Karpas-422 (cell line): ENCODE measurements around the gene PACRG. TPM values are rescaled to one million over a fixed set of nuclear protein-coding genes. Genes with fewer than 3 reads are reported as not detected.

Source experiments
- DNase-seq: peaks from one replicate; pipeline ENCODE4 v3.0.0-alpha.2; 2015
- H2AFZ ChIP-seq: fragments of 200-600 bp; sonication (generic); 2 replicates; pipeline ENCODE4 v1.6.1; 2014; ENCODE audit warnings: antibody characterized with exemption, low read length, mixed read lengths
- H3K27ac ChIP-seq: fragments of 200-600 bp; sonication (generic); 2 replicates; pipeline ENCODE4 v1.5.1; 2014; ENCODE audit warnings: mild to moderate bottlenecking, low read length, moderate library complexity
- H3K27me3 ChIP-seq: fragments of 200-600 bp; sonication (generic); 2 replicates; pipeline ENCODE4 v1.6.1; 2014; ENCODE audit warnings: low read length, mixed read lengths
- H3K36me3 ChIP-seq: fragments of 200-600 bp; sonication (generic); 2 replicates; pipeline ENCODE4 v1.6.1; 2014; ENCODE audit warnings: low read length, mixed read lengths; ENCODE audit not compliant: insufficient read depth
- H3K4me1 ChIP-seq: fragments of 200-600 bp; sonication (generic); 2 replicates; pipeline ENCODE4 v1.6.1; 2014; ENCODE audit warnings: mild to moderate bottlenecking, low read length, mixed read lengths
- H3K4me2 ChIP-seq: fragments of 200-600 bp; sonication (generic); 2 replicates; pipeline ENCODE4 v1.6.1; 2014; ENCODE audit warnings: low read length, low read depth, mild to moderate bottlenecking; ENCODE audit not compliant: poor library complexity, severe bottlenecking
- H3K4me3 ChIP-seq: fragments of 200-600 bp; sonication (generic); 2 replicates; pipeline ENCODE4 v1.5.1; 2014; ENCODE audit warnings: mild to moderate bottlenecking, antibody characterized with exemption, low read length, mixed read lengths
- H3K79me2 ChIP-seq: fragments of 200-600 bp; sonication (generic); 2 replicates; pipeline ENCODE4 v1.6.1; 2014; ENCODE audit warnings: mild to moderate bottlenecking, low read length, mixed read lengths
- H3K9ac ChIP-seq: fragments of 200-600 bp; sonication (generic); 2 replicates; pipeline ENCODE4 v1.6.0; 2014; ENCODE audit warnings: low read length
- H3K9me2 ChIP-seq: fragments of 200-600 bp; sonication (generic), shearing (Covaris generic); replicated peaks from 2 replicates; pipeline ENCODE4 v1.6.0; 2014; ENCODE audit warnings: mild to moderate bottlenecking, low read length, moderate library complexity; ENCODE audit not compliant: insufficient read depth
- H3K9me3 ChIP-seq: fragments of 300-700, 200-600 bp; sonication (generic); 2 replicates; pipeline ENCODE4 v1.6.1; 2014; ENCODE audit warnings: low read length, mixed read lengths
- H4K20me1 ChIP-seq: fragments of 200-600 bp; sonication (generic); 2 replicates; pipeline ENCODE4 v1.6.1; 2014; ENCODE audit warnings: mild to moderate bottlenecking, antibody characterized with exemption, low read length, low read depth; ENCODE audit not compliant: insufficient read depth
- total RNA-seq: library from RNA; depleted of rRNA; stranded (reverse); fragments of >200 nt; shearing (Covaris generic); gene quantifications from 2 replicates; pipeline ENCODE4 v1.2.3, GENCODE V29; 2014; ENCODE audit warnings: low replicate concordance

PACRG gene
- total RNA-seq, 1 experiment from 2014 or later: not detected

DNA sequence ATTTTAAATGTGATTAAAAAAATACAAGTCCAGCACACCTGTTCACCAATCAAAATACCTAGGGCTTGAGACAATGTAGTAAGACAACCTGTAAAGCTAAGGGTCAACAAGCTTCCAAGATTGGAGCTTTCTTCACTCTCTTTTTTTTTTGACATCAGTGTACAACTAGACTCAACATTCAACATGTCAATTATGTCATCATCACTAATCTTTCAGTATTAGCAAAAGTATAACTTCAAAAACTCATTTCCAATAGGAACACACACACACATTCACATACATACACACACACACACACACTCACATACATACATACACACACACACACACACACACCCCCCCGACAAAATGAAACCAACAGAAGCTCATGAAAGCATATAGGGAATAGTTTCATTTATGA is 26.2 kb upstream of the PACRG start:
- Histone ChIP-seq H3K27ac (no peak overlapping the region), H3K4me3 (no peak overlapping the region), H4K20me1 (no peaks in the 10 kb centered on the region), H3K9me2 (no peaks in the 10 kb centered on the region), H2AFZ (no peak overlapping the region), H3K4me2 (no peak overlapping the region), H3K36me3 (no peaks in the 10 kb centered on the region), H3K79me2 (no peaks in the 10 kb centered on the region), H3K27me3 (no peaks in the 10 kb centered on the region), H3K9me3 (no peaks in the 10 kb centered on the region), H3K9ac (no peak overlapping the region), H3K4me1 (no peaks in the 10 kb centered on the region)
- no peak for DNase-seq

DNA sequence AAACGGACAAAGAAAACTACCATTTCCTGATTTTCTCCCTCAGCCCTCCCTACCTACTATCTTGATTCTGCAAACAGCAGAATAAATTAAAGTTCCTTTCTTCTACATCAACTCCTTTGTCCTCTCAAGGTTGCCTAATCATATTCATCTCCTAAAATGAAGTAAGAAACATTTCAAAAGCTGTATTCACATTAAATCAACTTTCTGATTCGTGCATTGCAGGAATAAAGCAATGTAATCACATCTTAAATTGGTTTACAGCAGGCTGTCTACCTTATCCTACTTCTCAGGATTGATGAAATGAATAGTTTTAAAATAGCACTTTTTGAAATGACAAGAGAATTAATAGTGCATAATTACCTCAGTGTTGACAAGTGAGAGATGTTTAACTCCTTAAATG is 25.3 kb upstream of the PACRG start:
- Histone ChIP-seq H4K20me1 (no peaks in the 10 kb centered on the region), H3K9me2 (no peaks in the 10 kb centered on the region), H3K27ac (no peak overlapping the region), H3K27me3 (no peaks in the 10 kb centered on the region), H3K36me3 (no peaks in the 10 kb centered on the region), H3K4me2 (no peak overlapping the region), H3K9ac (no peak overlapping the region), H3K4me1 (no peaks in the 10 kb centered on the region), H2AFZ (no peak overlapping the region), H3K4me3 (no peak overlapping the region), H3K9me3 (no peaks in the 10 kb centered on the region), H3K79me2 (no peaks in the 10 kb centered on the region)
- no peak for DNase-seq

DNA sequence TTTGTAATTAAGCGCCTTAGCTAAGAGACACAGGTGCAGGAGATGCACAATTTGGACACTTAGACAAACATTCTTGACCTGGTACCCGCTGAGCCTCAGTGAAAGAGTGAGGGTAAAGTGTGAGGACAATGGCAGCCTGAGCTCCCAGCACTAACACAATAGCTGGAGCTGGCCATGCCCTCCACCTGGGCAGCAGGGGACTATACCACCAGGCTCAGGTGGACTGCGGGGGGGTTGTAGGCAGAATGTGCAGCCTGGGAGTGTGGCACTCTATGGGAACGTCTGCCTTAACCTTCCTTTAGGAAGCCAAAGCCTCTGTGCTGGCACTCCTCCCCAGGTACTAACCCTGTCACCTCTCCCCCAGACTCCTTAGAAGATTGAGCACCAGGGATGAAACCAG is 23.8 kb upstream of the PACRG start:
- Histone ChIP-seq H3K4me3 (no peak overlapping the region), H2AFZ (no peak overlapping the region), H3K27ac (no peak overlapping the region), H3K27me3 (no peaks in the 10 kb centered on the region), H3K79me2 (no peaks in the 10 kb centered on the region), H3K4me1 (no peaks in the 10 kb centered on the region), H3K4me2 (no peak overlapping the region), H4K20me1 (no peaks in the 10 kb centered on the region), H3K36me3 (no peaks in the 10 kb centered on the region), H3K9me2 (no peaks in the 10 kb centered on the region), H3K9me3 (0 out of 2 replicates have a peak, but pooled peaks cover 4% of the 10 kb centered on the region), H3K9ac (no peak overlapping the region)
- no peak for DNase-seq

DNA sequence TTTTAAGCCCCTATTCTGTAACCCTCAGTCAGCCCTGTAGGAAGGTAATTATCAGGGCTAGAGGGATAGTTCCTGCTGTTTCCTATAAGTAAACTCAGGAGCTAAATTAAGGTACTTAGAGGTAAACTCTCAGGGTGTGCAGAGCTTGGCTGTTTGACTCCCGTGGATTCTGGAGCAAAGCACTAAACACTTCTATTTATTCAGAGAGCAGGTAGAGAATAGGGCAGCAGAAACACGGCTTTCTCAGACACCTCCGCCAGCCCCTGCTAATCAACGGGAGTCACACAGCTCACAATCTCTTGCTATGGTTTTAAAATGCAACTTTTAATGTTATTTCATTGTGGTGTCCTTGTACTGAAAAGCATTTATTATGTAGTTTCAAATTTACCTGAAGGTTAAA is 22.0 kb upstream of the PACRG start:
- no peaks in the 10 kb centered on the region for H4K20me1 ChIP-seq
- no peak for DNase-seq
- H3K27ac ChIP-seq: no peak overlapping the region

DNA sequence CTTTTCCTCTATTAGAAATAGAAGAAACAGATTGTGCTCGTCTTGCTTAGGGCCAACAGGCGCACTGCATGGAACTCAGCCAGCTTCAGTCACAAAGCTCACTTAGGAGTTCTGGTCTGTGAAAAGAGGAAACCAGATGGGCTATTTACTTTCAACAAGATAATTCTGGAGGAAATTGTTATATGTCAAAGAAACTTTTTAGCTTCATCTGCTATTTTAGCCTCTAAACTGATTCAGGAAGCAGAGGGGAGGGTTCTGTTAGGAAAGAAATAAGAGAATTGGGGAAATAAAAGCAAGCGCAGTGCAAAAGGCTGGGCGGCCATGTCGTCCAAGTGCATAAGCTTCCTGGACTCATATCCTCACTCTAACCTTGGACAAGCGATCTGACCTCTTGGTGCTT is 21.5 kb upstream of the PACRG start:
- Histone ChIP-seq H3K27ac (no peak overlapping the region), H3K4me3 (no peak overlapping the region), H3K9me2 (no peaks in the 10 kb centered on the region), H4K20me1 (no peaks in the 10 kb centered on the region), H3K36me3 (no peaks in the 10 kb centered on the region), H3K9ac (no peak overlapping the region), H3K9me3 (0 out of 2 replicates have a peak, but pooled peaks cover 4% of the 10 kb centered on the region), H3K4me1 (no peaks in the 10 kb centered on the region), H3K79me2 (no peaks in the 10 kb centered on the region), H3K4me2 (no peak overlapping the region), H3K27me3 (no peaks in the 10 kb centered on the region), H2AFZ (no peak overlapping the region)
- DNase-seq: no peak

More for the DNA sequence above, 22.0 kb upstream of the PACRG start:
- H3K79me2 ChIP-seq: no peaks in the 10 kb centered on the region
- H3K9me2 ChIP-seq: no peaks in the 10 kb centered on the region
- no peaks in the 10 kb centered on the region for H3K4me1 ChIP-seq
- H3K9me3 ChIP-seq: 0 out of 2 replicates have a peak, but pooled peaks cover 4% of the 10 kb centered on the region
- H3K27me3 ChIP-seq: no peaks in the 10 kb centered on the region
- no peak overlapping the region for H3K4me2 ChIP-seq
- H2AFZ ChIP-seq: no peak overlapping the region
- H3K9ac ChIP-seq: no peak overlapping the region
- H3K36me3 ChIP-seq: no peaks in the 10 kb centered on the region
- H3K4me3 ChIP-seq: no peak overlapping the region

DNA sequence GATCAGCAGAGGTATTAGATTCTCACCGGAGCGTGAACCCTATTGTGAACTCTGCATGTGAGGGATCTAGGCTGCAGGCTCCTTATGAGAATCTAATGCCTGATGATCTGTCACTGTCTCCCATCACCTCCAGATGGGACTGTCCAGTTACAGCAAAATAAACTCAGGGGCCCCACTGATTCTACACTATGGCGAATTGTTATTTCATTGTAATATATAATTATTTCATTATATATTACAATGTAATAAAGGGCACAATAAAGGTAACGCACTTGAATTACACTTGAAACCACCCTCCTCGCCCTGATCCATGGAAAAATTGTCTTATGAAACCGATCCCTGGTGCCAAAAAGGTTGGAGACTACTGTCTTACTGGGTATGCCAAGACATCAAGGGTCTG is 18.8 kb upstream of the PACRG start:
- no peak overlapping the region for H3K9ac ChIP-seq
- peak; percentile 47 for DNase-seq
- no peaks in the 10 kb centered on the region for H3K79me2 ChIP-seq
- H3K9me2 ChIP-seq: no peaks in the 10 kb centered on the region
- H3K4me2 ChIP-seq: no peak overlapping the region
- H3K27ac ChIP-seq: no peak overlapping the region
- H3K4me1 ChIP-seq: no peaks in the 10 kb centered on the region
- H2AFZ ChIP-seq: no peak overlapping the region
- no peaks in the 10 kb centered on the region for H4K20me1 ChIP-seq
- no peak overlapping the region for H3K4me3 ChIP-seq
- H3K27me3 ChIP-seq: no peaks in the 10 kb centered on the region
- H3K9me3 ChIP-seq: 0 out of 2 replicates have a peak, but pooled peaks cover 4% of the 10 kb centered on the region
- H3K36me3 ChIP-seq: no peaks in the 10 kb centered on the region

DNA sequence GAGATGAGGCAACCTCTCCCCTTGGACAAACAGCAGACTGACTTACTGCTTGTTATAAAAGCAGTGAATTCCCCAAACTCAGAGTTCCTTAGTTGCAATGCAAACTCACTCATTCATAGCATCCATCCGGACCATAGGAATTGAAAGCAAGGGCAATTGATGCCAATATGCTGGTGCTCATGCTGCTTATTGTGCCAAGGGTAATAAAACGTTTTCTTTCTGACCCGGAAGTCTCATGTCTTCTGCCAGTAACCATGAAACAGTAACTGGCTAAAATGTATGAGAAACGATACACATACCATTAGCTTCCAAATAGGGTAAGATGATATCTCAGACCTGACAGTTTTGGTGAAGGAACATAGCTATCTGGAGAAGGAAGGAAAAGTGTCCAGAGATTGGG is 18.3 kb upstream of the PACRG start:
- Histone ChIP-seq H3K36me3 (no peaks in the 10 kb centered on the region), H3K4me1 (no peaks in the 10 kb centered on the region), H3K27me3 (no peaks in the 10 kb centered on the region), H3K4me2 (no peak overlapping the region), H3K4me3 (no peak overlapping the region), H3K9me2 (no peaks in the 10 kb centered on the region), H3K9me3 (0 out of 2 replicates have a peak, but pooled peaks cover 4% of the 10 kb centered on the region), H3K79me2 (no peaks in the 10 kb centered on the region), H3K9ac (no peak overlapping the region), H2AFZ (no peak overlapping the region), H4K20me1 (no peaks in the 10 kb centered on the region), H3K27ac (no peak overlapping the region)
- DNase-seq: no peak

DNA sequence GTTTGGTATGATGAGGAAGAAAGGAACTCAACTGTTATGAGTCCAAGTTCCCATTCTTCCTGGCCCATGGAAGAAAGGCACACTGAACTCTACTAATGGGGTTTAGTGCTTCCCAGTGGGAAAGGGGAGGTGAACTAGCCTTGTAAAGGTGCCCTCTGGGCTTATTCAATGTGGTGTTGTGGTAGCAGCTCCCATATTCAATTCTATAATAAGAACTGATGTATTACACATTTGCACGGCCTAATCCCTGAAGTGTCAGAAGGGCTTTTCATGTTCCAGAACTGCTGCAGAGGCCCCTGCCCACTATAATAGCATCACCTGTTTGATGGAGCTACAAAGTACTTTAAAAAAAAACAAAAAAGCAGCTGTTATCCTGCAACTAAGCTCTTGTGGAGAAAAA is 17.4 kb upstream of the PACRG start:
- Histone ChIP-seq H3K36me3 (no peaks in the 10 kb centered on the region), H3K9me3 (peaks cover 8% of the 10 kb centered on the region; the same call in 1 of the 2 replicates), H3K9ac (no peak overlapping the region), H3K4me2 (no peak overlapping the region), H3K27ac (no peak overlapping the region), H3K79me2 (no peaks in the 10 kb centered on the region), H3K4me3 (no peak overlapping the region), H3K4me1 (no peaks in the 10 kb centered on the region), H3K27me3 (no peaks in the 10 kb centered on the region), H3K9me2 (no peaks in the 10 kb centered on the region), H4K20me1 (no peaks in the 10 kb centered on the region), H2AFZ (no peak overlapping the region)
- no peak for DNase-seq

DNA sequence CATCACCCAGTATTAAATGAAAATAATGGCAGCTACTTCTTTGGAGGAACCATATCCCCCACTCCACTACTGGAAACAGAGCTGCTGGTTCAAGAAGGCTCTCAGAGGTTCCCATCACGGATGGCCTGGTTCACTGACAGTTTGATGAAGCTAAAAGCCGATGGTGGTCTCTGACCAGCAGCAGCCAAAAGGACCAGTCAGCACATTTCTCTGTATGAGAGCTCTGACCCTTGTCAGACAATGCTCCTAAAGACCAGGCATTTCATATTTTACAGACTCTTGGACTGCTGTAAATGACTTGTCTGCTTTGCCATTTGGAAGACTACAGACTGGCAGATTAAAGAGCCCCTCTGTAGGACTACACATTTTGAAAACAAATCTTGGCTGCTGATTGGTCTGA is 16.8 kb upstream of the PACRG start:
- H3K9me3 ChIP-seq: peaks cover 8% of the 10 kb centered on the region; the same call in 1 of the 2 replicates
- no peaks in the 10 kb centered on the region for H3K4me1 ChIP-seq
- H3K4me2 ChIP-seq: no peak overlapping the region
- no peak for DNase-seq
- no peak overlapping the region for H3K4me3 ChIP-seq
- no peak overlapping the region for H3K27ac ChIP-seq
- no peaks in the 10 kb centered on the region for H3K27me3 ChIP-seq
- no peak overlapping the region for H2AFZ ChIP-seq
- H3K9ac ChIP-seq: no peak overlapping the region
- no peaks in the 10 kb centered on the region for H4K20me1 ChIP-seq
- no peaks in the 10 kb centered on the region for H3K36me3 ChIP-seq
- no peaks in the 10 kb centered on the region for H3K79me2 ChIP-seq
- H3K9me2 ChIP-seq: no peaks in the 10 kb centered on the region
